H9 (cell line): ENCODE results near the gene SAMM50. TPM values are rescaled to one million over a fixed set of nuclear protein-coding genes. Genes with fewer than 3 reads are reported as not detected.

ENCODE experiments used
- DNase-seq: peaks from one replicate; pipeline ENCODE4 v3.0.0-alpha.2; 2017
- H2AFZ ChIP-seq: one replicate; pipeline ENCODE4 v1.6.1; 2013; ENCODE audit warnings: mild to moderate bottlenecking, low read length, control low read depth, moderate library complexity
- H2AK5ac ChIP-seq: 2 replicates; pipeline ENCODE4 v1.6.1; 2013; ENCODE audit warnings: low read length, control low read depth, mixed read lengths; ENCODE audit not compliant: insufficient read length
- H2BK120ac ChIP-seq: one replicate; pipeline ENCODE4 v1.6.1; 2013; ENCODE audit warnings: low read depth, mild to moderate bottlenecking, low read length, control low read depth, inconsistent platforms; ENCODE audit not compliant: poor library complexity, severe bottlenecking
- H2BK12ac ChIP-seq: 2 replicates; pipeline ENCODE4 v1.6.1; 2013; ENCODE audit warnings: low read length, control low read depth, mixed read lengths, low read depth; ENCODE audit not compliant: insufficient read length
- H2BK15ac ChIP-seq: 2 replicates; pipeline ENCODE4 v1.6.1; 2013; ENCODE audit warnings: low read depth, low read length, control low read depth
- H2BK20ac ChIP-seq: one replicate; pipeline ENCODE4 v1.6.1; 2013; ENCODE audit warnings: low read depth, mild to moderate bottlenecking, low read length, control low read depth, inconsistent platforms; ENCODE audit not compliant: poor library complexity, severe bottlenecking
- H2BK5ac ChIP-seq: 2 replicates; pipeline ENCODE4 v1.6.1; 2013; ENCODE audit warnings: low read length, control low read depth, mixed read lengths; ENCODE audit not compliant: insufficient read length
- H3K14ac ChIP-seq: 2 replicates; pipeline ENCODE4 v1.6.1; 2013; ENCODE audit warnings: low read length, control low read depth; ENCODE audit not compliant: insufficient read depth
- H3K18ac ChIP-seq: 2 replicates; pipeline ENCODE4 v1.6.1; 2013; ENCODE audit warnings: low read depth, mild to moderate bottlenecking, mixed read lengths, low read length, control low read depth; ENCODE audit not compliant: insufficient read length
- H3K23ac ChIP-seq: 2 replicates; pipeline ENCODE4 v1.6.1; 2013; ENCODE audit warnings: low read length, control low read depth, mixed read lengths, low read depth; ENCODE audit not compliant: insufficient read length
- H3K23me2 ChIP-seq: 2 replicates; pipeline ENCODE4 v1.6.1; 2013; ENCODE audit warnings: low read depth, mild to moderate bottlenecking, mixed read lengths, low read length, control low read depth; ENCODE audit not compliant: insufficient read length, poor library complexity, severe bottlenecking
- H3K27ac ChIP-seq: 2 replicates; pipeline ENCODE4 v1.5.1; 2013; ENCODE audit warnings: low read length, control low read depth, mixed read lengths, low read depth; ENCODE audit not compliant: insufficient read length
- H3K27me3 ChIP-seq: 2 replicates; pipeline ENCODE4 v1.6.1; 2013; ENCODE audit warnings: low read length, control low read depth, inconsistent platforms; ENCODE audit not compliant: insufficient read depth
- H3K4ac ChIP-seq: 2 replicates; pipeline ENCODE4 v1.6.1; 2013; ENCODE audit warnings: low read depth, mild to moderate bottlenecking, control low read depth, inconsistent platforms, low read length, moderate library complexity
- H3K4me1 ChIP-seq: 2 replicates; pipeline ENCODE4 v1.6.1; 2013; ENCODE audit warnings: low read length, control low read depth, inconsistent platforms; ENCODE audit not compliant: insufficient read depth
- H3K4me2 ChIP-seq: 2 replicates; pipeline ENCODE4 v1.6.1; 2013; ENCODE audit warnings: low read length, control low read depth, mixed read lengths; ENCODE audit not compliant: insufficient read length, insufficient read depth
- H3K56ac ChIP-seq: 2 replicates; pipeline ENCODE4 v1.6.1; 2013; ENCODE audit warnings: low read depth, mild to moderate bottlenecking, mixed read lengths, low read length, control low read depth; ENCODE audit not compliant: insufficient read length
- H3K79me1 ChIP-seq: 2 replicates; pipeline ENCODE4 v1.6.1; 2013; ENCODE audit warnings: low read depth, mild to moderate bottlenecking, moderate library complexity, low read length, control low read depth, inconsistent platforms; ENCODE audit not compliant: insufficient read depth, poor library complexity, severe bottlenecking
- H3K79me2 ChIP-seq: 2 replicates; pipeline ENCODE4 v1.6.1; 2013; ENCODE audit warnings: low read length, control low read depth, inconsistent platforms; ENCODE audit not compliant: insufficient read depth
- H3K9ac ChIP-seq: 2 replicates; pipeline ENCODE4 v1.6.1; 2013; ENCODE audit warnings: low read length, control low read depth, mixed read lengths; ENCODE audit not compliant: insufficient read length; ENCODE audit errors: extremely low read depth
- H3K9me3 ChIP-seq: one replicate; pipeline ENCODE4 v1.6.1; 2013; ENCODE audit warnings: low read depth, low read length, inconsistent platforms; ENCODE audit not compliant: control insufficient read depth
- H3T11ph ChIP-seq: one replicate; pipeline ENCODE4 v1.6.1; 2013; ENCODE audit warnings: mild to moderate bottlenecking, low read length, control low read depth, inconsistent platforms
- H4K20me1 ChIP-seq: one replicate; pipeline ENCODE4 v1.6.1; 2013; ENCODE audit not compliant: control insufficient read depth, insufficient read length, insufficient read depth
- H4K5ac ChIP-seq: 2 replicates; pipeline ENCODE4 v1.6.1; 2013; ENCODE audit warnings: low read depth, mild to moderate bottlenecking, mixed read lengths, low read length, control low read depth; ENCODE audit not compliant: insufficient read length
- H4K8ac ChIP-seq: replicated peaks from 2 replicates; pipeline ENCODE4 v1.6.1; 2013; ENCODE audit warnings: low read length, control low read depth, mixed read lengths, low read depth; ENCODE audit not compliant: insufficient read length
- H4K91ac ChIP-seq: 2 replicates; pipeline ENCODE4 v1.6.1; 2013; ENCODE audit warnings: low read depth, mild to moderate bottlenecking, moderate library complexity, mixed read lengths, low read length, control low read depth; ENCODE audit not compliant: insufficient read length
- H3K27ac Mint-ChIP-seq, 3 experiments: 2 replicates in 2 of 3; 3 replicates in 1 of 3; pipeline ENCODE4 v1.8.0; 2020 to 2021; ENCODE audit warnings: mixed read lengths in 3 of 3, mild to moderate bottlenecking in 1 of 3, moderate library complexity in 1 of 3
- H3K27me3 Mint-ChIP-seq: 2 replicates; pipeline ENCODE4 v1.8.0; 2021; ENCODE audit warnings: low read depth, mild to moderate bottlenecking, moderate library complexity, mixed read lengths
- H3K36me3 Mint-ChIP-seq, 3 experiments: 2 replicates in 2 of 3; 3 replicates in 1 of 3; pipeline ENCODE4 v1.8.0; 2020 to 2021; ENCODE audit warnings: low read depth in 3 of 3, mixed read lengths in 3 of 3; ENCODE audit not compliant: insufficient read depth in 1 of 3
- H3K4me1 Mint-ChIP-seq, 2 experiments: 2 replicates each; pipeline ENCODE4 v1.8.0; 2020; ENCODE audit warnings: mixed read lengths in 2 of 2
- H3K4me3 Mint-ChIP-seq, 2 experiments: 2 replicates in 1 of 2; 3 replicates in 1 of 2; pipeline ENCODE4 v1.8.0; 2020 to 2021; ENCODE audit warnings: mild to moderate bottlenecking in 2 of 2, mixed read lengths in 2 of 2, moderate library complexity in 1 of 2
- H3K9me3 Mint-ChIP-seq, 2 experiments: 2 replicates in 1 of 2; 3 replicates in 1 of 2; pipeline ENCODE4 v1.8.0; 2020; ENCODE audit warnings: mild to moderate bottlenecking in 2 of 2, mixed read lengths in 2 of 2, moderate library complexity in 1 of 2
- WGBS: extraction: QIAGEN DNeasy Blood & Tissue Kit; methylation state at CpG from one replicate; pipeline ENCODE4 v1.1.7; 2013; ENCODE audit warnings: missing lambda C conversion rate, low lambda C conversion rate, mixed read lengths; ENCODE audit not compliant: insufficient read length; ENCODE audit errors: extremely low coverage; 5-methylcytosine and 5-hydroxymethylcytosine counted together
- total RNA-seq: library from RNA; stranded (reverse); gene quantifications from 2 replicates; pipeline ENCODE4 v1.2.1, GENCODE V29; 2021
- TF ChIP-seq, protein P1 (sequence below): fragments of 200-600 bp; sonication (generic); conservative IDR thresholded peaks from 3 replicates; pipeline ENCODE4 v1.8.0; 2021; ENCODE audit warnings: antibody characterized with exemption, mild to moderate bottlenecking

The SAMM50 gene
- total RNA-seq, 1 experiment from 2014 or later = 57.2 TPM

DNA sequence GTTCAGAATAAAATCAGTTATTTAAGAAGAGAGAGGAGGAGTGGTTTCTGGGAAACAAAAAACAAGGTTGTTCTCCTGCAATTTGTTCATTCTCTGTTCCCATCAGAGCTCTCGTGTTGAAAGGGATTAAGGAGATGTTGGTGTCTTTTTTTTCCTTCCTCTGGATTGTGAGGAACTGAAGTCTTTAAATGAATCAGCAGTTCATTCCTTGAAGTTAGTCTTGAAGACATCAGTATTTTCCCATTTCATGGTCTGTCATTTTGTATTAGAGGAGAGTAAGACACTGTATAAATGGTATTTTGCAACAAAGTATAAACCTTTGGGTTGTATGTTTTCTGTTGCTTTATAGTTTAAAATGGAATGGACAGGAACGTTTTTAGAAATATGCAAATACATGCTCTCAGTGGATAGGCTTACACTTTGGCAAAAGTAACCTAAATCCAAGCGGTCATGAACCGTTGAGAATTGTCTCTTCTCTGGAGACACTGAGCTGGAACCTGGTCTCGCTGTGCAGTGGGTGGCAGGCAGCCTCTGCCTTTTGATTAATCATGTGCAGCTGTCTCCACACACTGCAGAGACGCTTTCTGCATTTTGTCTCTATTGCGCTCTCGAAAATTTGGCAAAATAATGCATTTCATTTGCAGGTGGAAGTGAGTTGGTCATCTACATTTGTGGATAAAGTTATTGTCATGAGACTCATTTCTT is 33.0 kb downstream of the SAMM50 start:
- H3K23me2 ChIP-seq = no peaks in the 10 kb centered on the region

More for the DNA sequence above, 33.0 kb downstream of the SAMM50 start:
- Histone ChIP-seq H3K9ac (no peak overlapping the region), H3K56ac (no peak overlapping the region), H3K4me1 (no peaks in the 10 kb centered on the region), H2AFZ (no peak overlapping the region), H2BK5ac (no peak overlapping the region), H3K4me2 (no peak overlapping the region), H3K23ac (no peak overlapping the region), H4K20me1 (no peaks in the 10 kb centered on the region), H3K18ac (no peak overlapping the region), H2BK12ac (no peak overlapping the region), H2AK5ac (no peak overlapping the region), H4K5ac (no peak overlapping the region), H3K79me2 (no peaks in the 10 kb centered on the region), H3K79me1 (no peaks in the 10 kb centered on the region), H3K14ac (no peak overlapping the region), H3K27ac (no peak overlapping the region), H2BK20ac (no peak overlapping the region), H3K9me3 (no peaks in the 10 kb centered on the region), H4K8ac (no peak overlapping the region), H3T11ph (no peak overlapping the region), H3K4ac (no peak overlapping the region), H4K91ac (no peak overlapping the region), H2BK15ac (no peak overlapping the region), H2BK120ac (no peak overlapping the region), H3K27me3 (no peaks in the 10 kb centered on the region)
- H3K9me3 Mint-ChIP-seq = no peaks in the 10 kb centered on the region
- TF ChIP-seq, protein P1, sequence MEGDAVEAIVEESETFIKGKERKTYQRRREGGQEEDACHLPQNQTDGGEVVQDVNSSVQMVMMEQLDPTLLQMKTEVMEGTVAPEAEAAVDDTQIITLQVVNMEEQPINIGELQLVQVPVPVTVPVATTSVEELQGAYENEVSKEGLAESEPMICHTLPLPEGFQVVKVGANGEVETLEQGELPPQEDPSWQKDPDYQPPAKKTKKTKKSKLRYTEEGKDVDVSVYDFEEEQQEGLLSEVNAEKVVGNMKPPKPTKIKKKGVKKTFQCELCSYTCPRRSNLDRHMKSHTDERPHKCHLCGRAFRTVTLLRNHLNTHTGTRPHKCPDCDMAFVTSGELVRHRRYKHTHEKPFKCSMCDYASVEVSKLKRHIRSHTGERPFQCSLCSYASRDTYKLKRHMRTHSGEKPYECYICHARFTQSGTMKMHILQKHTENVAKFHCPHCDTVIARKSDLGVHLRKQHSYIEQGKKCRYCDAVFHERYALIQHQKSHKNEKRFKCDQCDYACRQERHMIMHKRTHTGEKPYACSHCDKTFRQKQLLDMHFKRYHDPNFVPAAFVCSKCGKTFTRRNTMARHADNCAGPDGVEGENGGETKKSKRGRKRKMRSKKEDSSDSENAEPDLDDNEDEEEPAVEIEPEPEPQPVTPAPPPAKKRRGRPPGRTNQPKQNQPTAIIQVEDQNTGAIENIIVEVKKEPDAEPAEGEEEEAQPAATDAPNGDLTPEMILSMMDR = no peak
- no peak overlapping the region for H3K4me3 Mint-ChIP-seq
- no peaks in the 10 kb centered on the region for H3K27me3 Mint-ChIP-seq
- peaks cover under 1 to 3% of the 10 kb centered on the region in 2 experiments; a peak in 3 of 4 replicates for H3K4me1 Mint-ChIP-seq
- H3K36me3 Mint-ChIP-seq = peaks cover 18 to 80% (median 71%) of the 10 kb centered on the region in 3 experiments; a peak in 6 of 7 replicates
- no peak for DNase-seq
- no peak overlapping the region for H3K27ac Mint-ChIP-seq
- WGBS = no CpG with 5 or more reads among the region's 8 CpGs
